CD4-positive, alpha-beta T cell (primary cell): Measurements from ENCODE around the gene WDR89. TPM values are rescaled to one million over a fixed set of nuclear protein-coding genes. Genes with fewer than 3 reads are reported as not detected.
"Not testable (repeated sequence)": the region's sequence is repeated elsewhere in the genome, so short reads cannot be mapped to it uniquely, and the experiment has no call there.

ENCODE experiments used
- ATAC-seq: fragments of 200-7000 bp; cut with Tn5 transposase; one replicate; pipeline ENCODE4 v1.10.0; 2022; ENCODE audit warnings: mild to moderate bottlenecking; ENCODE audit not compliant: poor library complexity
- CTCF ChIA-PET: fragments of 350-600 bp; sonication (Branson Sonifier 250); formaldehyde crosslinking; loops from one replicate; lab custom pipeline; 2021; ENCODE audit warnings: antibody characterized with exemption, inconsistent platforms; lab: Charles Lee
- POLR2A ChIA-PET: fragments of 350-600 bp; sonication (Branson Sonifier 250); formaldehyde crosslinking; loops from one replicate; lab custom pipeline; 2021; ENCODE audit warnings: antibody characterized with exemption, inconsistent platforms; lab: Charles Lee
- DNase-seq, 14 experiments: peaks; one replicate each; pipeline ENCODE4 v3.0.0-alpha.2; 2013 to 2020; ENCODE audit warnings: mixed read lengths in 2 of 14
- H3K27ac ChIP-seq, 2 donors: one replicate each; pipeline versions ENCODE4 v1.5.1 to v1.7.0; 2013; ENCODE audit warnings: low read length in 2 of 2, low read depth in 1 of 2, mild to moderate bottlenecking in 1 of 2
- H3K27me3 ChIP-seq, 2 experiments: 1 replicate in 1 of 2; 2 replicates in 1 of 2; pipeline versions ENCODE4 v1.6.1 to v1.7.0; 2013; ENCODE audit warnings: low read length in 2 of 2, control low read depth in 1 of 2, mild to moderate bottlenecking in 1 of 2, moderate library complexity in 1 of 2; ENCODE audit not compliant: insufficient read depth in 2 of 2, control insufficient read depth in 1 of 2
- H3K36me3 ChIP-seq: one replicate; pipeline ENCODE4 v1.6.1; 2013; ENCODE audit warnings: low read length, control low read depth; ENCODE audit not compliant: insufficient read depth
- H3K4me1 ChIP-seq: one replicate; pipeline ENCODE4 v1.6.1; 2013; ENCODE audit warnings: low read length, control low read depth; ENCODE audit not compliant: insufficient read depth
- H3K4me3 ChIP-seq: one replicate; pipeline ENCODE4 v1.5.1; 2013; ENCODE audit warnings: mild to moderate bottlenecking, low read length, moderate library complexity
- H3K9me3 ChIP-seq, 2 experiments: 1 replicate in 1 of 2; 2 replicates in 1 of 2; pipeline versions ENCODE4 v1.6.1 to v1.7.0; 2013; ENCODE audit warnings: low read length in 2 of 2, mild to moderate bottlenecking in 2 of 2, control low read depth in 1 of 2, moderate library complexity in 1 of 2; ENCODE audit not compliant: control insufficient read depth in 1 of 2, insufficient read depth in 1 of 2
- H3K27ac Mint-ChIP-seq: one replicate; pipeline ENCODE4 v1.8.0; 2020; ENCODE audit warnings: mixed read lengths
- H3K27me3 Mint-ChIP-seq: one replicate; pipeline ENCODE4 v1.8.0; 2021; ENCODE audit warnings: mixed read lengths
- H3K36me3 Mint-ChIP-seq: one replicate; pipeline ENCODE4 v1.8.0; 2021; ENCODE audit warnings: low read depth, mixed read lengths
- H3K4me1 Mint-ChIP-seq: one replicate; pipeline ENCODE4 v1.8.0; 2021; ENCODE audit warnings: low read depth, mixed read lengths
- H3K4me3 Mint-ChIP-seq: one replicate; pipeline ENCODE4 v1.8.0; 2020; ENCODE audit warnings: mild to moderate bottlenecking, mixed read lengths
- H3K9me3 Mint-ChIP-seq: one replicate; pipeline ENCODE4 v1.8.0; 2020; ENCODE audit warnings: mixed read lengths
- CTCF ChIP-seq: fragments of 200-600 bp; IDR thresholded peaks from one replicate; pipeline ENCODE4 v1.8.0; 2022; ENCODE audit warnings: antibody characterized with exemption, mild to moderate bottlenecking
- intact Hi-C, 2 experiments: fragments of 100-400 bp; cut with DNase I in 1 of 2; cut with micrococcal nuclease in 1 of 2; formaldehyde crosslinking; loops; one replicate each; pipeline versions ENCODE4 v1.15.1 to v1.9.0; 2023 to 2025; cut with DNase I, micrococcal nuclease
- total RNA-seq, 174 experiments: library from RNA in 2 of 174; stranded (reverse) in 2 of 174; gene quantifications; one replicate each; pipeline ENCODE4 v1.2.3 and lab custom pipeline; 2021 to 2026

WDR89 gene
- total RNA-seq, 2 experiments from 2014 or later, result 12.4 to 13.4 TPM

- Mint-ChIP-seq H3K9me3 (peaks cover 7% of the 10 kb centered on the region), H3K4me1 (peaks cover 7% of the 10 kb centered on the region), H3K27ac (no peak overlapping the region), H3K36me3 (peaks cover 87% of the 10 kb centered on the region), H3K4me3 (no peak overlapping the region), H3K27me3 (no peaks in the 10 kb centered on the region)
- Histone ChIP-seq H3K4me1 (no peaks in the 10 kb centered on the region), H3K27ac (no peak overlapping the region), H3K27me3 (no peaks in the 10 kb centered on the region), H3K36me3 (peaks cover 33% of the 10 kb centered on the region), H3K9me3 (peaks cover 15 to 19% of the 10 kb centered on the region in 2 experiments), H3K4me3 (no peak overlapping the region)
- CTCF ChIA-PET, result no interaction called here
- DNase-seq, result no peak
- no peak for ATAC-seq
- POLR2A ChIA-PET, result no interaction called here
- intact Hi-C loops, result no loop called here
- no peak for TF ChIP-seq CTCF
Measured at GRCh38 chr14:63598807-63599206, 42.9 kb downstream of the WDR89 start.

- Mint-ChIP-seq H3K36me3 (peaks cover 76% of the 10 kb centered on the region), H3K4me1 (no peaks in the 10 kb centered on the region), H3K27me3 (no peaks in the 10 kb centered on the region), H3K4me3 (no peak overlapping the region), H3K27ac (no peak overlapping the region), H3K9me3 (peaks cover 7% of the 10 kb centered on the region)
- Histone ChIP-seq H3K4me1 (no peaks in the 10 kb centered on the region), H3K4me3 (no peak overlapping the region), H3K36me3 (peaks cover 27% of the 10 kb centered on the region), H3K9me3 (peaks cover 24 to 32% of the 10 kb centered on the region in 2 experiments), H3K27me3 (no peaks in the 10 kb centered on the region), H3K27ac (no peak overlapping the region)
- no peak for TF ChIP-seq CTCF
- ATAC-seq (no peak), DNase-seq (no peak)
- ChIA-PET POLR2A (no interaction called here), CTCF (no interaction called here)
- intact Hi-C loops, result no loop called here
Measured at GRCh38 chr14:63596998-63597658, 44.5 kb downstream of the WDR89 start.

DNA sequence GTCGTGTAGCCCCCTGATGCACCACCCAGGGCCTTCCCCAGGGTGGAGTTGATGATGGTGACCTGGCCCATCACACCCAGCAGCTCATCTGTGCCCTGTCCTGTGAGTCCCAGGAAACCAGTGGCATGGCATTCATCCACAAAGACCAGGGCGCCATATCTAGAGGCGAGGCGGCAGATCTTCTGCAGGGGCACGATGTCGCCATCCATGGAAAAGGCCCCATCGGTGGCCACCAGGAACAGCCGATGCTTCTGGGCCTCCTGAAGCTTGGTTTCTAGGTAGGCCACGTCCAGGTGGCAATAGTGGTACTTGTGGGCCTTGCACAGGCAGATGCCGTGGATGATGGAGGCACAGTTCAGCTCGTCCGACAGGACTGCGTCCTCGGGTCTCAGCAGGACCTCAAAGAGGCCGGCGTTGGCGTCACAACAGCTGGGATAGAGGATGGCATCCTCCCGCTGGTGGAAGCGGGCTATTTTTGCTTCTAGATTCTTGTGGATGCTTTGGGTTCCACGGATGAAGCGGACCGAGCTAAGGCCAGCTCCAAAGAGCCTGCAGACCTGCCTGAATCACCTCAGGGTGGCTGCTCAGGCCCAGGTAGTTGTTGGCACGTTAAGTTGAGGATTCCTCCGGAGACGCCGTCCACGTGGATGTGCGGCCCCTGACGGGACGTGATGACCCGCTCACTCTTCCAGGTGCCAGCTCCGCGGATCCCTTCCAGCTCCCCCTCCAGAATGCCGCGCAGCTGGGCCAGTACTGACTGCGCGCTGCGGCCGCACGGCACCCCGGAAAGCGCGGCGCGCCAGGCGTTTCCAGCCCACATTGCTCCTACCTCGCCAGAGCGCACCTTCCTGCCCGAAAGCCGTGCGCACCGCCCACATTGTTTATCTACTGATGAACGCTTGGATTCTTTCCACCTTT lies 47.0 kb downstream of the WDR89 start:
- no peak overlapping the region for H3K4me3 Mint-ChIP-seq
- ATAC-seq (no peak), DNase-seq (no peak)
- no peak for TF ChIP-seq CTCF
- peaks cover 52% of the 10 kb centered on the region for H3K36me3 Mint-ChIP-seq
- intact Hi-C loops, result no loop called here
- CTCF ChIA-PET, result no interaction called here
- POLR2A ChIA-PET, result interaction anchor here (0.9 kb wide), 1 partner anchor 56 kb away, joined by 3 read pairs; no protein-coding TSS in a partner anchor
- Histone ChIP-seq H3K4me3 (no peak overlapping the region), H3K27ac (no peak overlapping the region), H3K36me3 (peaks cover 26% of the 10 kb centered on the region), H3K27me3 (no peaks in the 10 kb centered on the region), H3K9me3 (peaks cover 24 to 37% of the 10 kb centered on the region in 2 experiments), H3K4me1 (no peaks in the 10 kb centered on the region)
- no peaks in the 10 kb centered on the region for H3K4me1 Mint-ChIP-seq
- H3K27me3 Mint-ChIP-seq, result no peaks in the 10 kb centered on the region
- peaks cover 7% of the 10 kb centered on the region for H3K9me3 Mint-ChIP-seq
- H3K27ac Mint-ChIP-seq, result no peak overlapping the region

DNA sequence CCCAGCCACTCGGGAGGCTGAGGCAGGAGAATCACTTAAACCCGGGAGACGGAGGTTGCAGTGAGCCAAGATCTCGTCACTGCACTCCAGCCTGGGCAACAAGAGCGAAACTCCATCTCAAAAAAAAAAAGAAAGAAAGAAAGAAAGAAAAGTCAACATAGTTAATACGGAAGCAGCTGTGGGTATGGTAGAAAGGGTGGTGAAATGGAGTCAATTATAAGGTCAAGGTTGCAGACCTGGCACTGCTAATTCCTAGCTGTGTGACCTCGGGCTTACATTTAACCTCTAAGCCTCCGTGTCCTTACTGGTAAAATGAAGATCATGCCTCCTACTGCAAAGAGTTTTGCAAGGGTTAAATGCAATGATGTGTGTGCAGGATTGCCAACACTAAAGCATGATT lies 58.6 kb downstream of the WDR89 start:
- H3K27ac Mint-ChIP-seq, H3K4me1 ChIP-seq, CTCF ChIA-PET, intact Hi-C loops, POLR2A ChIA-PET, H3K4me3 Mint-ChIP-seq, H3K27me3 Mint-ChIP-seq, H3K4me3 ChIP-seq, H3K36me3 Mint-ChIP-seq, ATAC-seq, H3K9me3 Mint-ChIP-seq, H3K27ac ChIP-seq, H3K4me1 Mint-ChIP-seq, H3K27me3 ChIP-seq, H3K9me3 ChIP-seq, DNase-seq, H3K36me3 ChIP-seq: not testable (repeated sequence)
